Measurements from ENCODE around the gene B4GALNT4.

DNA sequence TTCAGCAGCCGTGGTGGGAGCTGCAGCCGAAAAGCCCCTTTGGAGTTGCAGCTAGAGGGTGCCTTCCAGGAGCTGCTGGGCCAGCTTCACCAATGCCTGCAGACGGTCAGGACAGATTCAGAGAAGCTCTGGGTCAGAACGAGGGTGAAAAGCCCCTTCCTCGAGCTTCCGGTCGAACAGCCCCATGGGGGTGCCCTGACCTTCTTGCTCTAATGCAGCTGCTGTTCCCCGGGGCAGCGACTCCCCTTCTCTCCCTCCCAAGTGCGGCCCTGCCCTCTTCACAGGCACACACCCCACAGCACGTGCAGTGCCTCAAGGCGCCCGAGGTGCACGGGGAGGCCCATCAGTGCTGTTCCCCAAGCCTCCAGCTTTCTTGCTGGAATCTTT is 39.0 kb upstream of the B4GALNT4 start:
- no peak for TF ChIP-seq CTCF (IDR thresholded peaks at IDR 0.05; ENCODE audit: insufficient read depth, low read depth, low read length)
- TF ChIP-seq EZH2 (IDR thresholded peaks at IDR 0.05; ENCODE audit: insufficient read depth, low read length), result no peak
